Neuron (in vitro differentiated cells): ENCODE data around the gene CES3.

Experiments used
- H2AFZ ChIP-seq: one replicate; pipeline ENCODE4 v1.6.1; 2013; ENCODE audit warnings: low read depth, mild to moderate bottlenecking, inconsistent platforms, low read length, moderate library complexity
- H3K27me3 ChIP-seq: one replicate; pipeline ENCODE4 v1.6.1; 2013; ENCODE audit warnings: low read length; ENCODE audit not compliant: insufficient read depth
- H3K36me3 ChIP-seq: one replicate; pipeline ENCODE4 v1.6.1; 2013; ENCODE audit warnings: low read length; ENCODE audit not compliant: insufficient read depth
- H3K4me1 ChIP-seq: one replicate; pipeline ENCODE4 v1.6.1; 2013; ENCODE audit warnings: low read length; ENCODE audit not compliant: insufficient read depth
- H3K4me3 ChIP-seq: 2 replicates; pipeline ENCODE4 v1.5.1; 2013; ENCODE audit warnings: mild to moderate bottlenecking, low read length, moderate library complexity
- H3K9me3 ChIP-seq: one replicate; pipeline ENCODE4 v1.6.1; 2013; ENCODE audit warnings: low read length

The CES3 gene

DNA sequence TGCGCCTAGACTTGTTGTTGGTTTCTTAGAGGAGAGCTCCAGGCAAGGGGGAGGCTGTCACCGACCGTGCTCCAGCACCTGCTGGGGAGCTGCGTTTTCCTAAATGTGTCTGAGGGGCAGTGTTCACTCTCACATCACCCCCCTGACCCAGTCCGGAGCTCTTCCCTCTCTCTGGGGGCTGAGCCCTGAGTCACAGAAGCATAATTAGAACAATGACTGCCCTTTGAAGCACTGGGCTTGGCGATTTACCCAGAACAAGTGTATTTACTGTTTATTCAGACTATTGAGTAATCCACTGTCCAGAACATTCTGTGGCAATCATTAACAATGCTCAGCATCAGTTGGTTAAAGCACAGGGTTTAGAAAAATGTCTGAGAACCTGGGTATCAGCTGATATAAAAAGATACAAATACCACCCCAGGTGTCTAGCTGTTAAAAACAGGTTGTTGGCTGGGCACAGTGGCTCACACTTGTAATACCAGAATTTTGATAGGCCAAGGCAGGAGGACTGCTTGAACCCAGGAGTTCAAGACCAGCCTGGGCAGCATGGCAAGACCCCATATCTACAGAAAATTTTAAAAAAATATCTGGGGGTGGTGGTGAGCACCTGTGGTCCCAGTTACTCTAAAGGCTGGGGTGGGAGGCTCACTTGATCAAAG, 35.4 kb downstream of the CES3 start:
- H3K4me1 ChIP-seq: peaks cover 6% of the 10 kb centered on the region
- H3K36me3 ChIP-seq: no peaks in the 10 kb centered on the region
- H3K27me3 ChIP-seq: peaks cover 29% of the 10 kb centered on the region
- no peaks in the 10 kb centered on the region for H3K9me3 ChIP-seq
- H2AFZ ChIP-seq: no peak overlapping the region
- H3K4me3 ChIP-seq: no peak overlapping the region

DNA sequence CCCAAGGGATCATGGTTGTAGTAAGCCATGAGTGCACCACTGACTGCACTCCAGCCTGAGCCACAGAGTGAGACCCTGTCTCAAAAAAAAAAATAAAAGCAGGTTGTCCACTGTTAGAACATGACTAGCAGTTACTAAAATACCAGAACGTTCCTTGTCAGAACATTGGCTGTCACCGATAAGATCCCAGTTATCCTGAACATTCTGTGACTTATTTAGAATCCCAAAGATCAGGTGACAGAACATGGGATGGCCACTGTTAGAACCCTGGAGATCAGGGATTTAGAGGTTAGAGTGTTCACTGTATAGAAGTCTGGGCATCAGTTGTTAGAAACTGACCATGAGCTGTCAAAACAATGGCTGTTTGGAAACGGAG, 35.9 kb downstream of the CES3 start:
- Histone ChIP-seq H3K36me3 (no peaks in the 10 kb centered on the region), H3K27me3 (peaks cover 34% of the 10 kb centered on the region), H3K9me3 (no peaks in the 10 kb centered on the region), H2AFZ (no peak overlapping the region), H3K4me3 (no peak overlapping the region), H3K4me1 (peaks cover 6% of the 10 kb centered on the region)

DNA sequence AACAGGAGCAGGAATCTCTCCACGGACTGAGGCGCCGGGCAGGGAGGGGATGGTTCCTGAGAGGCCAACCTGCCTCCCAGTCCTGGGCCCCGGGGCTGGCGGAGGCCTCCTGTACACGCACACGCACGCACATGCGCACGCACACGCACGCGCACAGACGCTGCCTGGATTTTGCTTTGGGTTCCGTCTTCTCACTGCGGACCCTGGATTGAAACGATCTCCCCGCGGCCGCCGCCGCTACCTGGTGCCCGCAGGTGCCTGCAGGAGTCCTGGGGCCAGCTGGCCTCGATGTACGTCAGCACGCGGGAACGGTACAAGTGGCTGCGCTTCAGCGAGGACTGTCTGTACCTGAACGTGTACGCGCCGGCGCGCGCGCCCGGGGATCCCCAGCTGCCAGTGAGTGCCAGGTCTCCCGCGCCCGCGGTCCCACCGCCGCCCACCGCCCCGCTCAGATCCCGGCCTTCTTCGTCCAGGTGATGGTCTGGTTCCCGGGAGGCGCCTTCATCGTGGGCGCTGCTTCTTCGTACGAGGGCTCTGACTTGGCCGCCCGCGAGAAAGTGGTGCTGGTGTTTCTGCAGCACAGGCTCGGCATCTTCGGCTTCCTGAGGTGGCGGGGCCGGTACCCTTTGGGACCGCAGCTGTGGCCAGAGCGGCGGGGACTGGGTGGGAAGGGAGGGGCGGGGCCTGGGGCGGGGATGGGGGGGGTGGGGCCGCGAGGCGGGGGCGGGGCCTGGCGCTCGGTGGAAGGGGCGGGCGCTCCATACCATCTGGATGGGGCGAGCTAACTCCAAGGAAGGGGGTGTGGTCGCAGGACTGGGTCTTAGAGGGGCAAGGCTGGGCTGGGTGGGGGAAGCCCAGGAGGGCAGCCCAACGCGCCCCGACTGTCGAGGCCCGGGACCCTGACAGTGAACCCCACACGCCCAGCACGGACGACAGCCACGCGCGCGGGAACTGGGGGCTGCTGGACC, 39.6 kb downstream of the CES3 start:
- Histone ChIP-seq H3K27me3 (peaks cover 52% of the 10 kb centered on the region), H3K4me1 (peaks cover 6% of the 10 kb centered on the region), H3K36me3 (no peaks in the 10 kb centered on the region), H3K9me3 (peaks cover 1% of the 10 kb centered on the region), H2AFZ (peak overlapping the region; percentile 67), H3K4me3 (peak overlapping the region; percentile 37)

DNA sequence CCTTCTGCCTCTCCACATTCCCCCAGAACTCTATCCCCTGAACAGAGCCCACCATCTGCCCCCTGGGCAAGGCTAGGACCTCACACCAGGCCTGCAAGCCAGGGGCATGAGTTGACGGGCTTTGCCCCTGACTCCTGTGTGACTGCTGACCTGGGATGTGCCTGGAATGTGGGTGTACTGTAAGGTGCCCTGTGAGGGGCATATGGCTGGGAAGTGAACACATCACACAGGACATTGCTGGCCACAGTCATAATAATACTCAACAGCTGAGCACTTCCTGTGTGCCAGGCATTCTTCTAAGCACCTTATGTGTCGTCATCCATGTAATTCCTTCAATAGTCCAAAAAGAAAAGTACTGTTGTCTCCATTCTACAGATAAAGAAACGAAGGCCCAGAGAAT, 40.7 kb downstream of the CES3 start:
- H3K9me3 ChIP-seq: peaks cover 1% of the 10 kb centered on the region
- H3K4me3 ChIP-seq: no peak overlapping the region
- H3K36me3 ChIP-seq: no peaks in the 10 kb centered on the region
- H3K27me3 ChIP-seq: peaks cover 52% of the 10 kb centered on the region
- peaks cover 6% of the 10 kb centered on the region for H3K4me1 ChIP-seq
- H2AFZ ChIP-seq: no peak overlapping the region

DNA sequence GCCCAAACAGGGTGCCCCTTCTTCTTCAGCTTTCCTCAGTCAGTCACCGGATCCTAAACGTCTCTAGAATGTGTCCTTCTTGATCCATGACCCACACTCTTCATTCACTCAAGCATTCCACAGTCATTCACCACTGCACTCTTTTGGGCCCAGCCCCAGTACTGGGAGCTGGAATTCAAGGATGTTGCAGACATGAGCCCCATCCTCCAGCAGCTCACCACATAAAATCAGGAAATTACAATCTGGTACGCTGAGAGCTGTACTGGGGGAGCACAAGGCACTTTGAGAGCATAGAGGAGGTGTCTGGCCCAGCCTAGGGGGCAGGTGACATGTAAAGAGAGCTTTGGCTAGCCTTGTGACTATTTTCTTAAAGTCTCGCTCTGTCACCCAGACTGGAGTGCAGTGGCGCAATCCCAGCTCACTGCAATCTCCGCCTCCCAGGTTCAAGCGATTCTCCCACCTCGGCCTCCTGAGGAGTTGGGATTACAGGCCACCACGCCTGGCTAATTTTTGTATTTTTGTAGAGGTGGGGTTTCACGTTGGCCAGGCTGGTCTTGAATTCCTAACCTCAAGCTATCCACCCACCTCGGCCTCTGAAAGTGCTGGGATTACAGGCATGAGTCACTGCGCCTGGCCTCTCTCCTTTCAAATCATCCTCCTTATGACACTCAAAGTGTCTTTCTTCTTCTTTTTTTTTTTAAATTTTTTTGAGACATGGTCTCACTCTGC, 46.0 kb downstream of the CES3 start:
- Histone ChIP-seq H2AFZ (no peak overlapping the region), H3K4me1 (no peaks in the 10 kb centered on the region), H3K4me3 (no peak overlapping the region), H3K27me3 (peaks cover 44% of the 10 kb centered on the region), H3K9me3 (peaks cover 1% of the 10 kb centered on the region), H3K36me3 (no peaks in the 10 kb centered on the region)

DNA sequence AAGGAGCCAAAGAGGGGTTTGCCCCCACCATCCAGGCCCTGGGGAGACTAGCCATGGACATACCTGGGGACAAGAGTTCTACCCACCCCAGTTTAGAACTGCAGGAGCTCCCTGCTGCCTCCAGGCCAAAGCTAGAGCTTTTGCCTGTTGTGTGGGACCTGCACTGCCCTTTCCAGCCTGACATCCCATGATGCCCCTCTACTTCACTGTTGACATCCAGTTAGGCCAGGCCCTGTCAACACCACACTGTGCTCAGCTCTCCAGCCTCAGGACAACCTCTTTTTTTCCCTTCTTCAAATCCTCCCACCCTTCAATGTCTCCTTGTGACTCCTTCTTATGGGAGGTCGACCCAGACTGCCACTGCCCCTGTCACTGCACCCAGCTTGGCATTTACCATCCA, 48.1 kb downstream of the CES3 start:
- Histone ChIP-seq H3K27me3 (peaks cover 48% of the 10 kb centered on the region), H2AFZ (no peak overlapping the region), H3K36me3 (no peaks in the 10 kb centered on the region), H3K4me1 (no peaks in the 10 kb centered on the region), H3K9me3 (no peaks in the 10 kb centered on the region), H3K4me3 (no peak overlapping the region)

DNA sequence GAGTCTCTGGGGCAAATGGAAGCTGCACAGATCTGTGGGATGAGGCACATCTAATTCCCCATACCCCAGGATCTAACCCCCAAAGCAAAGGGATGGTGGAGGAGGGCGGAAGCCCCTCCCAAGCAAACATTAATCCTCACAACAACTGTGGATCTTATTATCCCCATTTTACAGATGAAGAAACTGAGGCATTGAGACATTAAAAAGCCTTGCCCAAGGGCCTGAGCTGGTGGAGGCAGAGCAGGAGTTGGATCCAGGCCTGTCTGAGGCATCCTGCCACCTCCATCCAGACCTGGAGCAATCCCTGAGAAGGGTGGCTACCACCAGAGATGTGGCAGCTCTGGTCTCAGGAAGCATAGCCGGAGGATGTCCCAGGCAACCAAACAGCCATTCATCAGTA, 50.2 kb downstream of the CES3 start:
- no peaks in the 10 kb centered on the region for H3K4me1 ChIP-seq
- no peak overlapping the region for H3K4me3 ChIP-seq
- no peaks in the 10 kb centered on the region for H3K36me3 ChIP-seq
- no peaks in the 10 kb centered on the region for H3K9me3 ChIP-seq
- H3K27me3 ChIP-seq: peaks cover 65% of the 10 kb centered on the region
- H2AFZ ChIP-seq: no peak overlapping the region

DNA sequence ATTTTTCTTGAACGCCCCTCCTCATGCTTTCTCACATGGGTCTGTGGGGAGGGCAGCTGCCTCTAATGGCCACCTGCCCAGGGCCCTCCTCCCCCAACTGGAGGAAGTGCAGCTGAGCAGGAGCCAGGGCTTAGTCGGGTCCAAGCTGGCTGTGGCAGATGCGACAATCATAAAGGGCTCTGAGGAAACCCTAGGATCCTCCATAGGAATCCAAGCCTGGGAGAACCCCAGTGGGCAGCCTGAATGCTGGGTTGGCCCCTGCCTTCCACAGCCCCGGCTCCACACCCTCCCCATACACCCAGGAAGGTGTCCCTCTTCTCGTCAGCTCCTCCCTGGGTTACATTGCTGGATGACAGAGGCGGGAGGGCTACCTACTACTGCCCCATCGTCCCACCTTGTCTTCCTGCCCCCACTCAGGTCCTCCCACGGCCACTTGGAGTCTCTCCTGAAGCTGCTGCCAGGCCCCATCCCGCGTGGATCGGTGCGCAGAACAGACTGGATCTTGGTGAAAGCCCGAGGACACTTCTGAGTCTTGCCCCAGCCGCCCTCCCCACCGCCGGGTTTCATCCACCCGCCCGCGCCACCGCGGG, 52.3 kb downstream of the CES3 start:
- peaks cover 67% of the 10 kb centered on the region for H3K27me3 ChIP-seq

DNA sequence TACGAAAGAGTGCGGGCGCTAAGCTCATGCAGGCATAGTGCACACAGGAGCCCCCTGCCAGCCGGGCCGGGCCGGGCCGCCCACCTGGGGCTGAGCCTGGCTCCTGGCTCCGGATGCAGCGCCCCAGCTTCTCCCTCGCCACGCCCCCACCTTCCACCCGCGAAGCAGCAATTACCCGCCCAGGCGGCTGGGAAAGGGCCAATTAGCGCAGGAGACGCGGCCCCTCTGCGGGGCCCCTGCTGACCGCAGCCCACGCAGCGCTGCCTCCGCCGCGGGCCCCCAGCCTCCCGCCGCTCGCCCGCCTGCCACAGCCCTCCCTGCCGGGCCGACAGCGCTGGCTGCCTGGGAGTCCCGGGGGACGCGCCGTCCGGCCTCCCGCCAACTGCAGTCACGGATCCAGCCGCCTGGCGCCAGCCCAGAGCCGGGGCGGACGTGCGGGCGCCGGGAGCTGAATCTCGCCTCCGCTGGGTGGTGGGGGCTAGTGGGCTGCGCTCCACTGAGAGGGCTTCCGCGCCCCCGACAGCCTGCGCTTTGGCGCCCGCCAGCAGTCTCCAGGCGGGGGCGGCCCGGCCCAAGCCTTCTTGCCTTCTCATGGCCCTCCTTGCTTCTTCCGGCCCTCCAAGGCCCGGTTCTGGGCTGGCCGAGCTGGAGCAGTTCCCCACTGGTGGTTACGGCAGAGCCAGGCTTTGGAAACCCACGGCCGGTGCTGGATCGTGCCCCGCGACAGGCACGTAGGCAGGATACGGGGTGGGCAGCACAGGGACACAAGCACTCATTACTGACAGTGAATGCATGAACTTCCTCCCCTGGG, 53.0 kb downstream of the CES3 start:
- Histone ChIP-seq H3K36me3 (no peaks in the 10 kb centered on the region), H3K4me3 (no peak overlapping the region), H3K4me1 (no peaks in the 10 kb centered on the region), H3K27me3 (peaks cover 64% of the 10 kb centered on the region), H3K9me3 (no peaks in the 10 kb centered on the region), H2AFZ (peak overlapping the region; percentile 69)

More for the DNA sequence above, 52.3 kb downstream of the CES3 start:
- no peaks in the 10 kb centered on the region for H3K36me3 ChIP-seq
- peak overlapping the region; percentile 69 for H2AFZ ChIP-seq
- no peaks in the 10 kb centered on the region for H3K9me3 ChIP-seq
- H3K4me3 ChIP-seq: no peak overlapping the region
- H3K4me1 ChIP-seq: no peaks in the 10 kb centered on the region

DNA sequence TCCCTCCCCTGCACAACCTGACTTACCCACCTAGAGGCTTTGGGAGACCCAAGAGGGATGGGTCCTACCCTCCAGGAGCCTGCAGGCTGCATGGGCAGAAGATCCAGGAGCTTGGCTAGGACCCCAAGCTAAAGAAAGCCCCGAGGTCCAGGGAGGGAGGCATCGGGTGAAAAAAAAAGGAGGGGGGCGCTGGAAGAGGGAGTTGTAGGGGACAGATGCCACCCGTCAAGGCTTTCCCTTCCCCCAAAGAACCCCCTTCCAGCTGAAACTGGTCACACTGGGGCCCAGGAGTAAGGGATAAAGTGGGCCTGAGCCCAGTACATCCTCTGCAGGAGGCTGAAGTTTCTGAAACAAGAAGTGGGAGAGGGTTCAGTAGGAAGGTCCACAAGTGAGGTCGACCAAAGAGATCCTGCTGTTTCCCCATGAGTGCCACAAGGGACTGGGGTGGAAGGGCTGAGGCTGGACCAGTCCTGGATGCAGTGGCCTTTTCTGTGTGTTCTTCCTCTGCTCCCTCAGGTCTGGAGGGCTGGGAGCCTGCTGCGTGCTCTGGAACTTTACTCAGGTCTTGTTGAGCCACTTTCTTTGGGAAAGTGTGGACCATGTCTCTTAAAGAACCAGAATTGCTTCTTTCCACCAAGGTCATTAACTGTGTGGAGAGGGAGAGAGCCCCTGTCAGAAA, 53.7 kb downstream of the CES3 start:
- Histone ChIP-seq H3K9me3 (no peaks in the 10 kb centered on the region), H2AFZ (peak overlapping the region; percentile 69), H3K27me3 (peaks cover 57% of the 10 kb centered on the region), H3K36me3 (no peaks in the 10 kb centered on the region), H3K4me1 (no peaks in the 10 kb centered on the region), H3K4me3 (no peak overlapping the region)

DNA sequence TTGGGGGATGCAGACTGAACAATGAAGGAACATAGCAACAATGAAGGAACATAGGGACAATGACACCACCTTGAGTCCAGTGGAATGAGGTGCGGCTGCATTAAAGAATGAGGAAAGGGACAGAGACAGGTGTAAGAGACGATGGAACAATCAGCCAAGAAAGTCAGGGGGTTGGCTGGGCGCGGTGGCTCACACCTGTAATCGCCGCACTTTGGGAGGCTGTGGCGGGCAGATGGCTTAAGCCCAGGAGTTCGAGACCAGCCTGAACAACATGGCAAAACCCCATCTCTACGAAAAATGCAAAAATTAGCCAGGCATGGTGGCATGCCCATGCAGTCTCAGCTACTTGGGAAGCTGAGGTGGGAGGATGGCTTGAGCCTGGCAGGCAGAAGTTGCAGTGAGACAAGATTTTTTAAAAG, 54.3 kb downstream of the CES3 start:
- Histone ChIP-seq H3K36me3 (no peaks in the 10 kb centered on the region), H2AFZ (no peak overlapping the region), H3K4me1 (no peaks in the 10 kb centered on the region), H3K4me3 (no peak overlapping the region), H3K9me3 (no peaks in the 10 kb centered on the region), H3K27me3 (peaks cover 57% of the 10 kb centered on the region)

DNA sequence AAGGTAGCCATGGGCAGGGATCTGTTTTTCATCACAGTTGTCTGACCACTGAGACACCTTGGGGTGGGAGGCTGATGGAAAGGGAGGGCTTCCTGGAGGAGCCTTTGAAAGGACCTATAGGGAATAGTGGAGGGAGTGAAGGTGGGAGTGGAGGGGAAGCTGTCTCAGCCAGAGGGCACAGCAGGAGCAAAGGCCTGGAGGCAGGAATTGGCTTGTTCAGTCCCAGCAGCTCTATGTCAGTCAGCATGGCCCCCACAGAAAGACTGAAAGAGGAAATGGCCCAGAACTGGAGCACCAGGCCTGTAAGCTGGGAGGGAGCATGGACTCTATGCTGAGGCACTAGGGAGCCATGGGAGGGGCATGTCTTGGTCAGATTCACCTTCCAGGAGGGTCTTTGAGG, 55.1 kb downstream of the CES3 start:
- peaks cover 51% of the 10 kb centered on the region for H3K27me3 ChIP-seq
- no peaks in the 10 kb centered on the region for H3K36me3 ChIP-seq
- no peaks in the 10 kb centered on the region for H3K4me1 ChIP-seq
- no peaks in the 10 kb centered on the region for H3K9me3 ChIP-seq
- no peak overlapping the region for H3K4me3 ChIP-seq
- H2AFZ ChIP-seq: no peak overlapping the region
